ENCODE measurements around the gene ZNF76. TPM values are rescaled to one million over a fixed set of nuclear protein-coding genes. Genes with fewer than 3 reads are reported as not detected.

ZNF76 gene
- total and polyA plus RNA-seq, 4 donors = 10.6 to 18.4 (median 12.4) TPM

GRCh38 chr6:35229304-35229703, 30.2 kb upstream of the ZNF76 start:
- Histone ChIP-seq H3K4me1 (ENCODE audit: control insufficient read depth in 4 of 4, insufficient read depth in 4 of 4, low read length in 3 of 4) (peaks cover 0 to 13% (median 5%) of the 10 kb centered on the region in 4 donors), H3K36me3 (ENCODE audit: control insufficient read depth in 4 of 4, insufficient read depth in 3 of 4, low read depth in 1 of 4, low read length in 3 of 4) (no peaks in the 10 kb centered on the region), H3K9me3 (ENCODE audit: control insufficient read depth in 4 of 4, low read length in 3 of 4) (no peaks in the 10 kb centered on the region), H3K27me3 (ENCODE audit: control insufficient read depth in 4 of 4, insufficient read depth in 4 of 4, low read length in 3 of 4) (no peaks in the 10 kb centered on the region), H3K4me3 (ENCODE audit: low read depth in 1 of 3, low read length in 3 of 3) (no peak overlapping the region), H3K27ac (ENCODE audit: low read depth in 1 of 2, low read length in 2 of 2) (no peak overlapping the region), H3K9ac (ENCODE audit: low read depth in 1 of 2, low read length in 2 of 2) (no peak overlapping the region)
- DNase-seq (ENCODE audit: low spot score) = no peak
- 94% methylated on average over 5 of the region's 5 CpGs for WGBS
- TF ChIP-seq RAD21 (IDR thresholded peaks at IDR 0.05) = no peak
- TF ChIP-seq EGR1 (IDR thresholded peaks at IDR 0.05; ENCODE audit: low read depth in 2 of 2) = no peak
- TF ChIP-seq MAX (IDR thresholded peaks at IDR 0.05) = no peak
- no peak for TF ChIP-seq ATF3 (IDR thresholded peaks at IDR 0.05)
- TF ChIP-seq NR2F2 (IDR thresholded peaks at IDR 0.05) = no peak

DNA sequence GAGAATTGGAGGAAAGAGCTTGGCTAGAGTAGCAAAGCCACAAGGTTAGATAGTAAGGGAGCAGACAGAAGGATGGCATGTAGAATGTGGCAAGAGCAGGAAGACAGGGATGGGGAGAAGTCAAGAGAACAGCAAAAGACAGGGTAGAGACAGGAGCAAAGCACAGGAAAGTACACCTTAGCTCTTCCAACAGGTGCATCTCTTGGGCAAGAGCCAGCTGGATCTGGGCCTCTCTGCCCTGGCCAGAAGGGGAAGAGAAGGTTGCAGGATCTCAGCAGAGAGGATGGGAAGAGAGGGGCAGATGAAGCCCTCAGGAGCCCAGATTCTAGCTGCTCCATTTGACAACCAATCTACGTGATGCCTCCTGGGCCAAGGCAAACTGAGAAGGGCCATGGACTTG, 29.0 kb upstream of the ZNF76 start:
- DNase-seq (ENCODE audit: low spot score) = no peak
- Histone ChIP-seq H3K36me3 (ENCODE audit: control insufficient read depth in 4 of 4, insufficient read depth in 3 of 4, low read depth in 1 of 4, low read length in 3 of 4) (no peaks in the 10 kb centered on the region), H3K27me3 (ENCODE audit: control insufficient read depth in 4 of 4, insufficient read depth in 4 of 4, low read length in 3 of 4) (no peaks in the 10 kb centered on the region), H3K27ac (ENCODE audit: low read depth in 1 of 2, low read length in 2 of 2) (no peak overlapping the region), H3K9me3 (ENCODE audit: control insufficient read depth in 4 of 4, low read length in 3 of 4) (no peaks in the 10 kb centered on the region), H3K4me3 (ENCODE audit: low read depth in 1 of 3, low read length in 3 of 3) (no peak overlapping the region), H3K9ac (ENCODE audit: low read depth in 1 of 2, low read length in 2 of 2) (no peak overlapping the region), H3K4me1 (ENCODE audit: control insufficient read depth in 4 of 4, insufficient read depth in 4 of 4, low read length in 3 of 4) (peaks cover 0 to 13% (median 5%) of the 10 kb centered on the region in 4 donors)
- TF ChIP-seq GABPA (IDR thresholded peaks at IDR 0.05 in 1 of 2, conservative IDR thresholded peaks at IDR 0.05 in 1 of 2) = no peak
- TF ChIP-seq RAD21 (IDR thresholded peaks at IDR 0.05) = no peak
- no peak for TF ChIP-seq EGR1 (IDR thresholded peaks at IDR 0.05; ENCODE audit: low read depth in 2 of 2)
- TF ChIP-seq NR2F2 (IDR thresholded peaks at IDR 0.05) = no peak
- no peak for TF ChIP-seq YY1 (IDR thresholded peaks at IDR 0.05)
- 96% methylated on average over 1 of the region's 1 CpG for WGBS

DNA sequence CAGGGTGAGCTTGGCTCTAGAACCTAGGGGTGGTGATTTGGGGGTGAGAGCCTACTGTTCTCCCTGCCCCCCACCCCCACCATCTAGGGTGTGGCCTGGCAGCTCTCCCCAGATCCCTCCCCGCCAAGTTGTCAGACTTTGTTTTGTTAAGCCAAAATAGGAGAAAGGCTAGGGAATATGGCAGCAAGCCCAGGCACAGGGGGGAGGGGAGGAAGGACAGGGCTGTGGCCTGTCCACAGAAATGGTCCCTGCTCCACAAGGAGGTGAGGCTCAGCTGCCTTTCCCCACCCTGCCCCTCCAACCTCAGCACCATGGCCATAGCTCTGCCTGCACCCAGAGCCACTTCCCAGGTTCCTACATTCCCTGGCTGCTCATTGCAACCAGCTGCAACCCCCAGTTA, 28.6 kb upstream of the ZNF76 start:
- no peaks in the 10 kb centered on the region for H3K9me3 ChIP-seq (ENCODE audit: control insufficient read depth in 4 of 4, low read length in 3 of 4)
- H3K36me3 ChIP-seq (ENCODE audit: control insufficient read depth in 4 of 4, insufficient read depth in 3 of 4, low read depth in 1 of 4, low read length in 3 of 4) = no peaks in the 10 kb centered on the region
- TF ChIP-seq TAF1 (conservative IDR thresholded peaks at IDR 0.05) (no peak), RXRA (IDR thresholded peaks at IDR 0.05) (peak in 1 of 2 donors; percentile 12)
- H3K4me3 ChIP-seq (ENCODE audit: low read depth in 1 of 3, low read length in 3 of 3) = no peak overlapping the region
- WGBS = 19% methylated on average over 1 of the region's 1 CpG
- no peak for DNase-seq (ENCODE audit: low spot score)
- no peaks in the 10 kb centered on the region for H3K27me3 ChIP-seq (ENCODE audit: control insufficient read depth in 4 of 4, insufficient read depth in 4 of 4, low read length in 3 of 4)
- H3K27ac ChIP-seq (ENCODE audit: low read depth in 1 of 2, low read length in 2 of 2) = no peak overlapping the region
- H3K9ac ChIP-seq (ENCODE audit: low read depth in 1 of 2, low read length in 2 of 2) = no peak overlapping the region
- H3K4me1 ChIP-seq (ENCODE audit: control insufficient read depth in 4 of 4, insufficient read depth in 4 of 4, low read length in 3 of 4) = peaks cover 0 to 13% (median 5%) of the 10 kb centered on the region in 4 donors

- Histone ChIP-seq H3K36me3 (ENCODE audit: control insufficient read depth in 4 of 4, insufficient read depth in 3 of 4, low read depth in 1 of 4, low read length in 3 of 4) (no peaks in the 10 kb centered on the region), H3K9me3 (ENCODE audit: control insufficient read depth in 4 of 4, low read length in 3 of 4) (no peaks in the 10 kb centered on the region), H3K9ac (ENCODE audit: low read depth in 1 of 2, low read length in 2 of 2) (no peak overlapping the region), H3K27me3 (ENCODE audit: control insufficient read depth in 4 of 4, insufficient read depth in 4 of 4, low read length in 3 of 4) (no peaks in the 10 kb centered on the region), H3K27ac (ENCODE audit: low read depth in 1 of 2, low read length in 2 of 2) (no peak overlapping the region), H3K4me1 (ENCODE audit: control insufficient read depth in 4 of 4, insufficient read depth in 4 of 4, low read length in 3 of 4) (peaks cover 0 to 13% (median 5%) of the 10 kb centered on the region in 4 donors), H3K4me3 (ENCODE audit: low read depth in 1 of 3, low read length in 3 of 3) (no peak overlapping the region)
- no peak for DNase-seq (ENCODE audit: low spot score)
- 74% methylated on average over 7 of the region's 7 CpGs for WGBS
- TF ChIP-seq MAX (IDR thresholded peaks at IDR 0.05) (no peak), ZBTB33 (IDR thresholded peaks at IDR 0.05) (no peak), EGR1 (IDR thresholded peaks at IDR 0.05; ENCODE audit: low read depth in 2 of 2) (no peak), HNF4A (conservative IDR thresholded peaks at IDR 0.05) (no peak), NR2F2 (IDR thresholded peaks at IDR 0.05) (no peak), SP1 (IDR thresholded peaks at IDR 0.05) (no peak), GABPA (IDR thresholded peaks at IDR 0.05 in 1 of 2, conservative IDR thresholded peaks at IDR 0.05 in 1 of 2) (no peak), FOXA1 (IDR thresholded peaks at IDR 0.05) (no peak), JUND (IDR thresholded peaks at IDR 0.05) (no peak), RAD21 (IDR thresholded peaks at IDR 0.05) (no peak), ATF3 (IDR thresholded peaks at IDR 0.05) (no peak)
- TF ChIP-seq, protein P1, sequence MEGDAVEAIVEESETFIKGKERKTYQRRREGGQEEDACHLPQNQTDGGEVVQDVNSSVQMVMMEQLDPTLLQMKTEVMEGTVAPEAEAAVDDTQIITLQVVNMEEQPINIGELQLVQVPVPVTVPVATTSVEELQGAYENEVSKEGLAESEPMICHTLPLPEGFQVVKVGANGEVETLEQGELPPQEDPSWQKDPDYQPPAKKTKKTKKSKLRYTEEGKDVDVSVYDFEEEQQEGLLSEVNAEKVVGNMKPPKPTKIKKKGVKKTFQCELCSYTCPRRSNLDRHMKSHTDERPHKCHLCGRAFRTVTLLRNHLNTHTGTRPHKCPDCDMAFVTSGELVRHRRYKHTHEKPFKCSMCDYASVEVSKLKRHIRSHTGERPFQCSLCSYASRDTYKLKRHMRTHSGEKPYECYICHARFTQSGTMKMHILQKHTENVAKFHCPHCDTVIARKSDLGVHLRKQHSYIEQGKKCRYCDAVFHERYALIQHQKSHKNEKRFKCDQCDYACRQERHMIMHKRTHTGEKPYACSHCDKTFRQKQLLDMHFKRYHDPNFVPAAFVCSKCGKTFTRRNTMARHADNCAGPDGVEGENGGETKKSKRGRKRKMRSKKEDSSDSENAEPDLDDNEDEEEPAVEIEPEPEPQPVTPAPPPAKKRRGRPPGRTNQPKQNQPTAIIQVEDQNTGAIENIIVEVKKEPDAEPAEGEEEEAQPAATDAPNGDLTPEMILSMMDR (IDR thresholded peaks at IDR 0.05; ENCODE audit: low read depth, low read length, missing input control) = no peak
Observed at GRCh38 chr6:35231563-35231962, 28.0 kb upstream of the ZNF76 start.

Measured in liver (tissue), 9 donors.